GM12878 (cell line): ENCODE results near the gene TRIP12. TPM values are rescaled to one million over a fixed set of nuclear protein-coding genes. Genes with fewer than 3 reads are reported as not detected.

Experiments
- ATAC-seq: fragments of 200-7000 bp; cut with Tn5 transposase; 3 replicates; pipeline ENCODE4 v1.9.1; 2020; ENCODE audit warnings: mild to moderate bottlenecking, moderate library complexity
- BruUV-seq: library from RNA; stranded (reverse); fragments of 400-500 nt; replicated peaks from 2 replicates; lab custom pipeline; 2021; lab: Mats Ljungman, UMichigan
- CTCF ChIA-PET: fragments of 300-600 bp; sonication (Branson Sonifier 250); formaldehyde crosslinking; extraction: SDS; loops from one replicate; lab custom pipeline; 2021; ENCODE audit warnings: inconsistent platforms; lab: Yijun Ruan, JAX
- POLR2A ChIA-PET: fragments of 350-600 bp; formaldehyde crosslinking; extraction: SDS; loops from one replicate; lab custom pipeline; 2021; ENCODE audit warnings: inconsistent platforms; lab: Charles Lee
- RAD21 ChIA-PET: fragments of 300-600 bp; sonication (Branson Sonifier 250); formaldehyde crosslinking; loops from one replicate; lab custom pipeline; 2023; ENCODE audit warnings: antibody characterized with exemption; ENCODE audit not compliant: unreplicated experiment; lab: Charles Lee
- SMC1A ChIA-PET: fragments of 300-600 bp; sonication (Branson Sonifier 250); formaldehyde crosslinking; loops from one replicate; lab custom pipeline; 2023; ENCODE audit not compliant: unreplicated experiment, uncharacterized antibody; lab: Charles Lee
- DNase-seq: peaks from one replicate; pipeline ENCODE4 v3.0.0-alpha.2; 2011; ENCODE audit warnings: low read depth, low spot score
- FAIRE-seq: peaks from 3 replicates; lab custom pipeline; 2011; peaks lifted over from hg19 to GRCh38; lab: Jason Lieb, UNC
- H2AFZ ChIP-seq: 2 replicates; pipeline ENCODE4 v1.6.0; 2011; ENCODE audit warnings: low read depth, low read length, control low read depth; ENCODE audit not compliant: control insufficient read depth
- H3K27ac ChIP-seq: 2 replicates; pipeline ENCODE4 v1.5.1; 2011; ENCODE audit warnings: control low read depth; ENCODE audit not compliant: control insufficient read depth, insufficient read depth
- H3K27me3 ChIP-seq, 2 experiments: replicated peaks in 1 of 2; 2 replicates each; pipeline versions ENCODE4 v1.6.0 to v1.6.1; 2011; ENCODE audit warnings: low read length in 1 of 2; ENCODE audit not compliant: control insufficient read depth in 2 of 2, insufficient read depth in 2 of 2
- H3K36me3 ChIP-seq, 2 experiments: 2 replicates each; pipeline ENCODE4 v1.5.1; 2011; ENCODE audit warnings: low read length in 1 of 2; ENCODE audit not compliant: control insufficient read depth in 2 of 2, insufficient read depth in 2 of 2
- H3K4me1 ChIP-seq: 2 replicates; pipeline ENCODE4 v1.6.1; 2011; ENCODE audit warnings: mild to moderate bottlenecking, low read length, moderate library complexity, mixed read lengths; ENCODE audit not compliant: control insufficient read depth, insufficient read depth
- H3K4me2 ChIP-seq: 2 replicates; pipeline ENCODE4 v1.6.0; 2011; ENCODE audit warnings: control low read depth; ENCODE audit not compliant: control insufficient read depth, insufficient read depth
- H3K4me3 ChIP-seq: fragments of 200-600 bp; sonication (generic); 2 replicates; pipeline ENCODE4 v1.5.1; 2016
- H3K79me2 ChIP-seq: 2 replicates; pipeline ENCODE4 v1.6.0; 2011; ENCODE audit warnings: low read length; ENCODE audit not compliant: control insufficient read depth, insufficient read depth
- H3K9ac ChIP-seq: 2 replicates; pipeline ENCODE4 v1.8.0; 2011; ENCODE audit warnings: low read length, control low read depth, mixed read lengths; ENCODE audit not compliant: control insufficient read depth, insufficient read depth
- H3K9me3 ChIP-seq: replicated peaks from 3 replicates; pipeline ENCODE4 v1.5.1; 2011; ENCODE audit warnings: mild to moderate bottlenecking, low read length; ENCODE audit not compliant: control insufficient read depth, insufficient read depth
- H4K20me1 ChIP-seq: 2 replicates; pipeline ENCODE4 v1.6.0; 2011; ENCODE audit not compliant: control insufficient read depth, insufficient read depth
- NFYA ChIP-seq: IDR thresholded peaks from 2 replicates; pipeline ENCODE4 v1.6.1; 2011; ENCODE audit warnings: low read depth, mild to moderate bottlenecking, low read length, improper control_type of control experiment, borderline replicate concordance
- NFYB ChIP-seq: IDR thresholded peaks from 2 replicates; pipeline ENCODE4 v1.6.1; 2011; ENCODE audit warnings: low read depth, mild to moderate bottlenecking, low read length, improper control_type of control experiment, moderate library complexity; ENCODE audit not compliant: insufficient read depth
- RAD21 ChIP-seq: IDR thresholded peaks from 2 replicates; pipeline ENCODE4 v1.6.1; 2011; ENCODE audit warnings: mild to moderate bottlenecking, low read depth, low read length, moderate library complexity; ENCODE audit not compliant: insufficient read depth
- SMC3 ChIP-seq: IDR thresholded peaks from 2 replicates; pipeline ENCODE4 v1.6.1; 2011; ENCODE audit warnings: low read length, improper control_type of control experiment, borderline replicate concordance
- YBX1 ChIP-seq: fragments of 450-650 bp; IDR thresholded peaks from 2 replicates; pipeline ENCODE4 v1.6.1; 2016; ENCODE audit warnings: antibody characterized with exemption
- YY1 ChIP-seq: IDR thresholded peaks from 2 replicates; pipeline ENCODE4 v1.6.1; 2011; ENCODE audit warnings: low read depth, mild to moderate bottlenecking, low read length
- ZNF24 ChIP-seq: fragments of 450-650 bp; IDR thresholded peaks from 2 replicates; pipeline ENCODE4 v1.6.1; 2017; ENCODE audit warnings: antibody characterized with exemption, mild to moderate bottlenecking
- ZSCAN29 ChIP-seq: fragments of 450-650 bp; IDR thresholded peaks from 2 replicates; pipeline ENCODE4 v1.6.1; 2017; ENCODE audit warnings: mild to moderate bottlenecking, moderate library complexity
- in situ Hi-C: fragments of 300-500 bp; cut with MboI; formaldehyde crosslinking; loops from 9 replicates; pipeline ENCODE4 v1.14.3; 2018; ENCODE audit warnings: mixed read lengths
- intact Hi-C: fragments of 100-400 bp; cut with micrococcal nuclease; formaldehyde crosslinking; loops from one replicate; pipeline ENCODE4 v1.14.2; 2022; ENCODE audit not compliant: unreplicated experiment
- polyA plus RNA-seq, 11 experiments: library from polyadenylated mRNA; depleted of rRNA in 4 of 11; unstranded in 6 of 11; stranded (reverse) in 5 of 11; fragments of >200 nt; fragmentation: Nextera tagmentation in 4 of 11; fragmentation: Illumina TruSeq in 1 of 11; extraction: Ambion mirVana in 4 of 11; extraction: Trizol in 1 of 11; gene quantifications; 1 replicate in 1 of 11; 2 replicates in 10 of 11; pipeline versions ENCODE4 v1.2.1 to v1.2.3, GENCODE V29; 2011 to 2016; ENCODE audit warnings: inconsistent platforms in 2 of 11, missing spikeins in 2 of 11, low read depth in 1 of 11
- total RNA-seq, 4 experiments: library from RNA; depleted of rRNA in 3 of 4; stranded (reverse); fragments of >200 nt in 3 of 4; fragmentation: Illumina TruSeq in 1 of 4; extraction: Trizol in 1 of 4; gene quantifications; 2 replicates each; pipeline versions ENCODE4 v1.2.1 to v1.2.3, GENCODE V29; 2013 to 2021
- TF ChIP-seq, protein P1 (sequence below): fragments of 450-650 bp; IDR thresholded peaks from 2 replicates; pipeline ENCODE4 v1.6.1; 2014; ENCODE audit warnings: mild to moderate bottlenecking
- TF ChIP-seq, protein P2 (sequence below), 3 experiments: IDR thresholded peaks in 2 of 3; conservative IDR thresholded peaks in 1 of 3; 2 replicates each; pipeline ENCODE4 v1.5.1; 2011; ENCODE audit warnings: low read depth in 3 of 3, low read length in 3 of 3, mild to moderate bottlenecking in 3 of 3, control low read depth in 2 of 3, moderate library complexity in 2 of 3, inconsistent platforms in 1 of 3, mixed read lengths in 1 of 3; ENCODE audit not compliant: control insufficient read depth in 2 of 3, insufficient read depth in 1 of 3; ENCODE audit errors: extremely low read depth in 1 of 3

Gene TRIP12
- total and polyA plus RNA-seq, 10 of the 15 experiments (the other 5 are each of a cell fraction or from before 2014, with no cell fraction given) = 23.1 to 207 (median 97.0) TPM

DNA sequence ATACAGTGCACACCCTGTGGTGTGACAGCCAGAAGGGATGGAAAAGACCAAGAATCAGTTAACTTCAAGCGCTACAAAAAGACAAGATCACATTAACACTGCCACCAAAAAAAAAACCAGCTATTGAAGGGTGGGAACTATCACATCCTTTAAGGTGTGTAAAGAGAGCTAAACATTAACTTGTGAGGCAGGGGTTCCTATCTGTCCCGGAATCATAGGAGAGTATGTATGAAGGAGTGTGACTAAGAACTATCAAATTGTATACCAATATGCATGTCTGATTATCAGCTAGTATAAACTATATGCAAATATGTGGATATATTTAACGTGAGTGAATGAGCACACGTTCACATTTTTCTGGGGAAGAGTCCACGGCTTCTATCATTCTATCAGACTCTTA, 119.0 kb downstream of the TRIP12 start (continued):
- no peak for TF ChIP-seq NFYA
- no peak for TF ChIP-seq ZNF24

DNA sequence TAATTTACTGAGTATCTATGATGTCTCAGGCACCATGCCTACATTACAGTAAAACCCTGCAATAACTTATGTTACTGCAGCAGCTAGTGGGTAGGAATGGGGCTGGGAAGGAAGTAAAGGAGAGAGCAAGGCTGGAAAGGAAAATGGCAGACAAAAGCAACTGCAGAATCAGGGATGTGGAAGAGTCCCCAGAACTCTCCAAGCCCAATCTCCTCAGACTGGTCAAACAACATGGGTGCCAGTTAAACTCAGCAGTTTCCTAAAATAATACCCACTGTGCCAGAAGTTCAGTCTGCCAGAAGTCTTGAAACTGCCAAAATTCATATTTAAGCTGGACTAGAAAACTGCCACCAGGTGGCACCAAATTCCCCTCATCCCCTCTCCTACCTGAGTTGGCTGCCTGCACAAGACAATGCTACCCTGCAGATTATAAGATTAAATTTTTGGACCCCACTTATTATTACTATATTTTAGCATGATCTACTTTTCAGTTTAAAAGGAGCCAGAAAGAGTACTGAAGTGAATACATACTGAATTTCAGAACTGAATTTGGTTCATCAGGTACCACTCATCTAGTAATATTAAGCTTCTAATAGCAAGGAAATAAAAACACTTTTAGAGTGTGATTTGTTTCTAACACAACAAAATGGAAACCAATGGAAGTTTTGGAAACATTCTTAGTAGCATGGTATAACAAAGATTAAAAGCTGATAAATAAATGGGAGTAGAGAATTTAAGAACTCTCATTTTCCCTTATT, 120.6 kb downstream of the TRIP12 start:
- Histone ChIP-seq H3K4me3 (no peak overlapping the region), H3K9ac (no peak overlapping the region), H4K20me1 (no peaks in the 10 kb centered on the region), H2AFZ (no peak overlapping the region), H3K27ac (no peak overlapping the region), H3K36me3 (peaks cover 3 to 38% of the 10 kb centered on the region in 2 experiments), H3K79me2 (no peaks in the 10 kb centered on the region), H3K9me3 (no peaks in the 10 kb centered on the region), H3K27me3 (no peaks in the 10 kb centered on the region), H3K4me1 (no peaks in the 10 kb centered on the region), H3K4me2 (no peak overlapping the region)
- RAD21 ChIA-PET = interaction anchor here (0.6 to 4.6 kb wide), 17 partner anchors 15 to 359 kb away, joined by 3 to 44 read pairs (median 3); partner anchors contain the start of gene SLC16A14
- ATAC-seq (peak; percentile 91), FAIRE-seq (peak; percentile 95), DNase-seq (peak; percentile 23)
- no TSS peak for BruUV-seq
- TF ChIP-seq ZSCAN29 = peak; percentile 13; the same call in 1 of the 2 replicates
- TF ChIP-seq YBX1 = no peak
- 0 out of 2 replicates have a peak, but pooled peaks have one; percentile 36 for TF ChIP-seq YY1
- peak; percentile 81 for TF ChIP-seq RAD21
- TF ChIP-seq, protein P1, sequence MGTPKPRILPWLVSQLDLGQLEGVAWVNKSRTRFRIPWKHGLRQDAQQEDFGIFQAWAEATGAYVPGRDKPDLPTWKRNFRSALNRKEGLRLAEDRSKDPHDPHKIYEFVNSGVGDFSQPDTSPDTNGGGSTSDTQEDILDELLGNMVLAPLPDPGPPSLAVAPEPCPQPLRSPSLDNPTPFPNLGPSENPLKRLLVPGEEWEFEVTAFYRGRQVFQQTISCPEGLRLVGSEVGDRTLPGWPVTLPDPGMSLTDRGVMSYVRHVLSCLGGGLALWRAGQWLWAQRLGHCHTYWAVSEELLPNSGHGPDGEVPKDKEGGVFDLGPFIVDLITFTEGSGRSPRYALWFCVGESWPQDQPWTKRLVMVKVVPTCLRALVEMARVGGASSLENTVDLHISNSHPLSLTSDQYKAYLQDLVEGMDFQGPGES = no peak
- peak; percentile 80 for TF ChIP-seq SMC3
- TF ChIP-seq, protein P2, sequence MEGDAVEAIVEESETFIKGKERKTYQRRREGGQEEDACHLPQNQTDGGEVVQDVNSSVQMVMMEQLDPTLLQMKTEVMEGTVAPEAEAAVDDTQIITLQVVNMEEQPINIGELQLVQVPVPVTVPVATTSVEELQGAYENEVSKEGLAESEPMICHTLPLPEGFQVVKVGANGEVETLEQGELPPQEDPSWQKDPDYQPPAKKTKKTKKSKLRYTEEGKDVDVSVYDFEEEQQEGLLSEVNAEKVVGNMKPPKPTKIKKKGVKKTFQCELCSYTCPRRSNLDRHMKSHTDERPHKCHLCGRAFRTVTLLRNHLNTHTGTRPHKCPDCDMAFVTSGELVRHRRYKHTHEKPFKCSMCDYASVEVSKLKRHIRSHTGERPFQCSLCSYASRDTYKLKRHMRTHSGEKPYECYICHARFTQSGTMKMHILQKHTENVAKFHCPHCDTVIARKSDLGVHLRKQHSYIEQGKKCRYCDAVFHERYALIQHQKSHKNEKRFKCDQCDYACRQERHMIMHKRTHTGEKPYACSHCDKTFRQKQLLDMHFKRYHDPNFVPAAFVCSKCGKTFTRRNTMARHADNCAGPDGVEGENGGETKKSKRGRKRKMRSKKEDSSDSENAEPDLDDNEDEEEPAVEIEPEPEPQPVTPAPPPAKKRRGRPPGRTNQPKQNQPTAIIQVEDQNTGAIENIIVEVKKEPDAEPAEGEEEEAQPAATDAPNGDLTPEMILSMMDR (IDR thresholded peaks at IDR 0.05 in 2 of 3, conservative IDR thresholded peaks at IDR 0.05 in 1 of 3; ENCODE audit: control insufficient read depth in 2 of 3, extremely low read depth in 1 of 3, insufficient read depth in 1 of 3, low read depth in 3 of 3, low read length in 3 of 3) = peak; percentile 60 to 79 (median 78)
- TF ChIP-seq NFYB = no peak
- POLR2A ChIA-PET = interaction anchor here (0.6 kb wide), 1 partner anchor 63 kb away, joined by 4 read pairs; no protein-coding TSS in a partner anchor
- in situ Hi-C loops (no loop called here), intact Hi-C loops (loop anchor here (1.0 to 10.0 kb wide), 3 partner anchors 109 to 359 kb away; partner anchors contain the start of gene SLC16A14)
- SMC1A ChIA-PET = interaction anchor here (0.6 to 2.4 kb wide), 31 partner anchors 9 to 359 kb away, joined by 3 to 42 read pairs (median 4); partner anchors contain the start of genes FBXO36 and TRIP12
- CTCF ChIA-PET = interaction anchor here (0.6 to 7.6 kb wide), 53 partner anchors 10 to 361 kb away, joined by 3 to 107 read pairs (median 5); partner anchors contain the start of genes FBXO36, SLC16A14 and TRIP12
